Kidney (tissue), 14 donors: Measurements from ENCODE around the gene RHOG. TPM values are rescaled to one million over a fixed set of nuclear protein-coding genes. Genes with fewer than 3 reads are reported as not detected.

Experiments
- DNase-seq, 5 donors: peaks; one replicate each; pipeline ENCODE4 v3.0.0-alpha.2; 2013 to 2020
- FAIRE-seq: peaks from 2 replicates; lab custom pipeline; 2012; peaks lifted over from hg19 to GRCh38; lab: Jason Lieb, UNC
- H3K27ac ChIP-seq, 2 donors: one replicate each; pipeline ENCODE4 v1.7.0; 2013; ENCODE audit warnings: low read depth in 2 of 2, low read length in 2 of 2, inconsistent platforms in 1 of 2
- H3K27me3 ChIP-seq: one replicate; pipeline ENCODE4 v1.7.1; 2013; ENCODE audit warnings: low read length, inconsistent platforms; ENCODE audit not compliant: control insufficient read depth, insufficient read depth
- H3K36me3 ChIP-seq, 3 donors: one replicate each; pipeline versions ENCODE4 v1.7.0 to v1.7.1; 2013; ENCODE audit warnings: low read length in 3 of 3, control low read depth in 1 of 3, inconsistent platforms in 1 of 3; ENCODE audit not compliant: insufficient read depth in 3 of 3, control insufficient read depth in 2 of 3
- H3K4me1 ChIP-seq, 3 donors: one replicate each; pipeline versions ENCODE4 v1.7.0 to v1.7.1; 2013; ENCODE audit warnings: low read length in 3 of 3, inconsistent platforms in 1 of 3, low read depth in 1 of 3; ENCODE audit not compliant: control insufficient read depth in 2 of 3, insufficient read depth in 2 of 3
- H3K4me3 ChIP-seq, 3 donors: one replicate each; pipeline versions ENCODE4 v1.7.0 to v1.8.1; 2013; ENCODE audit warnings: low read length in 3 of 3, control low read depth in 1 of 3, inconsistent platforms in 1 of 3
- H3K9ac ChIP-seq, 3 donors: one replicate each; pipeline versions ENCODE4 v1.7.0 to v1.7.1; 2013; ENCODE audit warnings: low read length in 3 of 3, control low read depth in 1 of 3, inconsistent platforms in 1 of 3
- H3K9me3 ChIP-seq, 3 donors: one replicate each; pipeline versions ENCODE4 v1.7.0 to v1.7.1; 2013; ENCODE audit warnings: low read length in 3 of 3, control low read depth in 1 of 3, inconsistent platforms in 1 of 3; ENCODE audit not compliant: control insufficient read depth in 2 of 3, insufficient read depth in 1 of 3
- intact Hi-C: fragments of 100-400 bp; cut with DNase I; formaldehyde crosslinking; loops from one replicate; pipeline ENCODE4 v1.11.1; 2022
- polyA plus RNA-seq: library from polyadenylated mRNA; stranded (reverse); fragments of 350-450 nt; fragmentation: Illumina TruSeq; extraction: RNeasy Lipid Tissue Mini Kit (QIAGEN cat#74804); gene quantifications from one replicate; pipeline ENCODE4 v1.2.3, GENCODE V29; 2014; ENCODE audit warnings: low read depth, low replicate concordance; ENCODE audit not compliant: insufficient read depth
- total RNA-seq: library from RNA; stranded (reverse); fragmentation: NEBNext Ultra II Directional; extraction: Animal tissue kit (Norgen Biotek cat#: 25700); gene quantifications from one replicate; pipeline ENCODE4 v1.2.1, GENCODE V29; 2021
- TF ChIP-seq, protein P1 (sequence below): IDR thresholded peaks from 3 replicates; pipeline ENCODE4 v1.5.1; 2012; ENCODE audit warnings: mild to moderate bottlenecking, moderate library complexity, borderline replicate concordance; ENCODE audit not compliant: insufficient read depth; ENCODE audit errors: extremely low read depth
- donor health status: control.
- donor health status: control.
- donor health status: control.
- donor health status: control.
- donor health status: control.
- donor health status: DM: yes; HTN: yes; CAD: no.
- donor health status: Normal renal cell carcinoma (clear cell type).

RHOG gene
- total and polyA plus RNA-seq, 2 donors from 2014 or later = 43.1 to 56.0 TPM

DNA sequence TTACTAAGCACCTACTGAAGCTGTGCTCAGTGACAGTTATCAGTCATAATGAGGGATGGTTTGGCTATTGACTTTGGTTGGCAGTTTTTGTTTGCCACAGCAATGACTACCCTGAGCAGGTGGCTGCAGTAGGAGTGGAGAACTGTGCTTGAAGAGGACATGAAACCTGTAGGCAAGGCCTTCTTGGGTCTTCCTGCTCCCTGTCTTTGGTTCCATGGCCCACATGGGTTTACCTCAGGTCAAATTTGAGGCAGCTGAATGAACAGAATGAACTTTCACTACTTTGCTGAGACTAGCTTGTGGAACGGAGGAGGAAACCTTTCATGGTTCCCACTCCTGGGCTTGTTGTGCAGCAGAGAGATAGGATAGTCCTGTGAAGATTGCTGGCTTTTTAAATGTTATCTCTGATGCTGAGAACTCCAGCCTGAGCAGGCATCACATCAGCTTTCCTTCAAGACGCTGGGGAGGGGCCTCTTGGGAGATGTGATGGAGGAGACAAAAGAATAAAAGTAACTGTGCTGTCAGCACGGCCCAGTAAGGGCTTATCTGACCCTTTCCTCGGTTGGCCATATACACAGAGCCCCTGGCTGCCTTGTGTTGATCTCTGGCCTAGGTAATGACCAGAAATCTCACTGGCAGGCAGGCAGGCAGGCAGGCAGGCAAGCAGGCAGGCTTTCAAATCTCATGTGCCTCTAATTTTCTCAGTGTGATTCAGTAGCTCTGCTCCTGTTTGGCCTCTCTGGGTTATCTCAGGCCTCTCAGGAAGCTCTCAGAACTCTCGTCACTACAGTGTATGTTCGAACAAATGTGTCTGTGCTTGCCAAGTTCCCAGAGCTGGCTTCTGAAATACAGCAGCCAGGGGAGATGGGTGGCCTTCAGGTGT is 26.7 kb upstream of the RHOG start:
- Histone ChIP-seq H3K4me3 (no peak overlapping the region), H3K27me3 (no peaks in the 10 kb centered on the region), H3K9me3 (no peaks in the 10 kb centered on the region), H3K9ac (no peak overlapping the region), H3K36me3 (no peaks in the 10 kb centered on the region), H3K4me1 (peaks cover 0 to 18% (median 16%) of the 10 kb centered on the region in 3 donors), H3K27ac (peak overlapping the region in 1 of 2 donors; percentile 62)
- FAIRE-seq (no peak), DNase-seq (no peak)
- intact Hi-C loops = no loop called here
- TF ChIP-seq, protein P1, sequence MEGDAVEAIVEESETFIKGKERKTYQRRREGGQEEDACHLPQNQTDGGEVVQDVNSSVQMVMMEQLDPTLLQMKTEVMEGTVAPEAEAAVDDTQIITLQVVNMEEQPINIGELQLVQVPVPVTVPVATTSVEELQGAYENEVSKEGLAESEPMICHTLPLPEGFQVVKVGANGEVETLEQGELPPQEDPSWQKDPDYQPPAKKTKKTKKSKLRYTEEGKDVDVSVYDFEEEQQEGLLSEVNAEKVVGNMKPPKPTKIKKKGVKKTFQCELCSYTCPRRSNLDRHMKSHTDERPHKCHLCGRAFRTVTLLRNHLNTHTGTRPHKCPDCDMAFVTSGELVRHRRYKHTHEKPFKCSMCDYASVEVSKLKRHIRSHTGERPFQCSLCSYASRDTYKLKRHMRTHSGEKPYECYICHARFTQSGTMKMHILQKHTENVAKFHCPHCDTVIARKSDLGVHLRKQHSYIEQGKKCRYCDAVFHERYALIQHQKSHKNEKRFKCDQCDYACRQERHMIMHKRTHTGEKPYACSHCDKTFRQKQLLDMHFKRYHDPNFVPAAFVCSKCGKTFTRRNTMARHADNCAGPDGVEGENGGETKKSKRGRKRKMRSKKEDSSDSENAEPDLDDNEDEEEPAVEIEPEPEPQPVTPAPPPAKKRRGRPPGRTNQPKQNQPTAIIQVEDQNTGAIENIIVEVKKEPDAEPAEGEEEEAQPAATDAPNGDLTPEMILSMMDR = no peak

DNA sequence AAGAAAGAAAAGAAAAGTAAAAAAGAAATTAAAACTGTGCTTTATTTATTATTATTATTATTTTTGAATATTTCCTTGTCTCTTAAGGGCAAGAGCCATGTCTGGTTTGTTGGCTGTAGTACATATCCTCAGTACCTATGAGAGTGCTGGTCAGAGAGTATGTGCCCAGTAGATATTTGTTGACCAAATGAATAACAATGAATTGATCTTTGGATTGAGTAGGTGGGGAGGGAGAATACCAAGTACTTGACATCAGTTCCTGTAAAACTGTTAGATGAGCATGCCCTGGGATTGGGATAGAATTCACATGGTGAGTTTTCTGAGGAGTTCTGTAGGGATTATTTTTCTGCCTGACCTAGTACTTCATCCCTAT is 26.1 kb upstream of the RHOG start:
- no peak overlapping the region for H3K4me3 ChIP-seq
- no peaks in the 10 kb centered on the region for H3K9me3 ChIP-seq
- DNase-seq (no peak), FAIRE-seq (no peak)
- no peak overlapping the region for H3K27ac ChIP-seq
- TF ChIP-seq, protein P1 = no peak
- H3K9ac ChIP-seq = no peak overlapping the region
- no peaks in the 10 kb centered on the region for H3K36me3 ChIP-seq
- intact Hi-C loops = no loop called here
- peaks cover 0 to 18% (median 16%) of the 10 kb centered on the region in 3 donors for H3K4me1 ChIP-seq
- H3K27me3 ChIP-seq = no peaks in the 10 kb centered on the region

DNA sequence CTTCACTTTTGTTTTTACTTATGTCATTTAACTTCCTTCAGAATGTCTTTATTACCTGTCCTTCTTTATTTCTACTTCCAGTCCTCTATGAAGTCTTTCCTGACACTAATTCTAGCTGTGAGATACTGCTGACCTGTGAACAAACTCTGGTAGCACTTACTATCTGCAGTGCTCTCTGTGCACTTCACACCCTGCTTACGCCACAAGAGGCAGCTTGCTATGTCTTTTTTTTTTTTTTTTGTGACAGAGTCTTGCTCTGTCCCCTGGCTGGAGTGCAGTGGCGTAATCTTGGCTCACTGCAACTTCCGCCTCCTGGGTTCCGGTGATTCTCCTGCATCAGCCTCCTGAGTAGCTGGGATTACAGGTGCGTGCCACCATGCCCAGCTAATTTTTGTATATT is 25.4 kb upstream of the RHOG start:
- no peaks in the 10 kb centered on the region for H3K36me3 ChIP-seq
- no peaks in the 10 kb centered on the region for H3K27me3 ChIP-seq
- no peak overlapping the region for H3K27ac ChIP-seq
- no peak overlapping the region for H3K4me3 ChIP-seq
- DNase-seq (no peak), FAIRE-seq (no peak)
- TF ChIP-seq, protein P1 = no peak
- H3K4me1 ChIP-seq = peaks cover 0 to 17% (median 16%) of the 10 kb centered on the region in 3 donors
- no peak overlapping the region for H3K9ac ChIP-seq
- no peaks in the 10 kb centered on the region for H3K9me3 ChIP-seq
- intact Hi-C loops = no loop called here
